ENCODE measurements around the gene PUS10.
"Not testable (repeated sequence)": the region's sequence is repeated elsewhere in the genome, so short reads cannot be mapped to it uniquely, and the experiment has no call there.

PUS10 gene

DNA sequence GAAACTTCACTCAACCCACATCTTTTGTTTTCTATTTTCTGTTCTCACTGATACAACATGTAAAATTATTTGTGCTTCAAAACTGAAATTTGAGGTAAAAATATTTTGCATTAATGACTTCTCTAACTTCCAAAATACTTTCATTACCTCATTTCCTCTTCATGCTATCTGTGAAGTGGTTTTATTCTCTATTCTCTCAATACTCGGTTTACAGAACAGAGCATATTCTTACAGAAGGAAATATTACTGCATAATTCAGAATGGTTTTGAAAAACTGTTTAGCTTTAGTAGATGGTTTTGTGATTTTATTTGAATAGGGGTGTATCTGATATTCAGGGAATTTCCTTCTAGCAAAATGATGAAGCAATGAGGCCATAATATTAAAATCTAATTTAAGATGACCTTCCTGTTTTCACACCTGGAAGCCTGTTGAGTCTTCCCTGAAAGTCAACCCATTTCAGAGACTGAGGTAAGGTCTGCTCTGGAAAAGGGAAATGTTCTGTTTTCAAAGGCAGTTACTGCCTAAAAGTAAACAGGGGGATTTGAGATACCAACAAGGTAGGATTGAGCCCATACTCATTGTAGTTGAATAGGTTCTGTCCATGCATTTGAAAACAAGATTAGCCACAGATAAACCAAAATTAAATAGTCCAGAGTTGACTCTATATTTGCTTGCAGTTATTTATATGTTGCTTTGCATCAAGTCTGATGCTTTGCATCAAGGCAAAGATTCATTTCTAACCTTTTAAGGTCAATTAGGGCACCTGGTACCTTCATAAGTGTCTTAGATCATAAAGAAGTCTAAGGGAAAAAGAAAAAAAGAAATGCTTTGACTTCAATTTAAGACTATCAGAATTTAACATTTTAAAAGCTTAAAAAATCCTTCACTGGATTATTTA lies 51.3 kb downstream of the PUS10 start:
- no peak for FAIRE-seq

DNA sequence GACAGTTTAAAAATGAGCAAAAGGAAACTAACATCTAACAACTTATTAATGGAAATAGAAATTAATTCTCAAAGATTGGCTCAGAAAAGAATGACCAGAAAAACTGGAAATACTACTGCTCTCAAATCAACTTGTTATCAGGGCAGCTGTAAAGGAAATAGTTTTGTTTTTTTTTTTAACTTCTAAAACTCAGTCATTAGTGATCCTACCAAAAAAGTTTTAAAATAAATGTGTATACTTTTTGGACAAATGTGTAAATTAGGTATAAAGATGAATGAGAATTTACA lies 52.6 kb downstream of the PUS10 start:
- FAIRE-seq, result peak; percentile 46

DNA sequence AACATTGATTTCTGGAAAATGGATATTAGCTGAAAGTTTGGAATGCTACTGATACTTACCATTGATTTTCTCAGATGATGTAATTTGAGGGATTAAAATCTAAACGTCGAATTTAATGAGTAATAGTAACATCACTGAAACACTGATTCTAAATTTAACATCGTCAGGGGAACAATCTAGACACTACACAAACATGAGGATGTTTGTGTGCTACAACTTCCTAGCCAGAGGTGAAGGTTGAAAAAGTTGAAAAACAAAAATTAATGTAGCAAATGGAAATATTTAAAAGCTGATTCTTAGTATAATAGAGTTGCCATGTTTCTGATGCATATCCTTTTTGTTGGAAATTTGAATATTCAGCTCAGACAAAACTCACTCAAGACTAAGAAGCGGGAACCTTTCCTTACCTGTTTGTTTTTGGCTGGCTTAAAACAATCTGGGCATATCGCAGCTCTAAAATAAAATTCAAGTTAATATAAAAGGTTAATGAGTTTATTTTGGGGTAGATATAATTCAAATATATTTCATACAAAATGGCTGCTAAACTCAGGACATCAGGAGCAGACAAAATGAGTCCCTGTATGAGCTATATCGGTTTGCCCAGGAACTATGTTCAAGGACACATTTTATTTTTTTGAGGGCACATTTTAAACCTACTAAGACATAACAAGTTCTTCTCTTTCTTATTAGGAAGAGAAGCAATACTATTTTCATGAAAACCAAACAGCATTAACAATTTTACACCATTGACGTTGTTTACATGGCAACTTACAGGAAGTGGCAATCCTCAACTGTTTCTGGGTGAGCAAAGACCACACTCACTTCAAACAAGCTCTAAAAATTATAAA lies 53.2 kb downstream of the PUS10 start:
- no peak for FAIRE-seq

DNA sequence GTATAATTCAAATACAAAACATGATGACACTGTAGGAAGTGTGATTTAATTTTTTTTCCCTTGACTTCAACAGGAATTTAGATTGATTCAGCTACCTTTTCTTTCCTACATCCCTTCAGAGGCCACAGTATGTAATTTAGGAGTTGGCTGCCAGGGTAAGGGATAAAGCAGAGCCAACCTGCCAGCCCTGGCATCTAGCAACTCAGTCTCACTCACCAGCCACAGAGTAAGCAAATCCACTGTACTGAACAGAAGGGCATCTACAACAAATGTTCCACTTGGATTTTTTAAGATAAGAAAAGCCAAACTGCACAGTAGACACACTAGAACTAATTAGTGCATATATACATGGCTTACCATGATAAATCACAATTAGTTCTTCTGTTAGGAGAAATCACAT lies 54.9 kb downstream of the PUS10 start:
- FAIRE-seq, result no peak

DNA sequence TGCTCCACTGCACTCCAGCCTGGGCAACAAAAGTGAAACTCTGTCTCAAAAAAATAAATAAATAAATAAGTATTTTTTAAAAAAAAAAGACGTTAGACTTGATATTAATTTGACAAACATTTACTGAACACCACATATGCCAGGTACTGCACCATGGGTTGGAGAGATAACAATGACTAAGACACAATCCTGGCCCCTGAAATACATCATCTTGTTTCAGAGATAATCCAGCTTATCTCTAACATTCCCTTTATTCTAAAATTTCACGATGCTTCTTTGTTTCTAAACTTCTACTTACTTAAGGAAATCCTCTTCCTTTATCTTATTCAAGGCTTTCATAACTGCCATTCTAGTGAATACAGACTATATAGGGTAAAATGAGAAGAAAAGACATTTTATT lies 55.5 kb downstream of the PUS10 start:
- FAIRE-seq, result no peak

DNA sequence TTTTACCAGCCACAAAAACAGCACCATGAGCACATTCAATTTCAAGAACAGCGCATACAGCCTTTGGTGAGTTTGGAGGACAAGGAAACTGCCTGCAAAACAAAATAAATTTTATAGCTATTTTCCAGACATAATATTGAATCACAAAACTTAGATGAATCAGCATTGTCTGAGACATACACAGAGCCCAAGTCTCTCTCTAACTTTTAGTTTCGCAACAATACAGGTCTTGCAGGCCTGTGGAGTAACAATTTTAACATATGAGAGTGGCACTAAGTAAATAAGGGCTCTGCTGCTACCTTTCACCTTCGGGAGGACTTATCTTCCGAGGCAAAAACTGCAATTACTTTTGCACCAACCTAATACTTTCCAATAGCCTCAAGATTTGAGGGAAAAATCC lies 56.6 kb downstream of the PUS10 start:
- FAIRE-seq, result peak; percentile 26

DNA sequence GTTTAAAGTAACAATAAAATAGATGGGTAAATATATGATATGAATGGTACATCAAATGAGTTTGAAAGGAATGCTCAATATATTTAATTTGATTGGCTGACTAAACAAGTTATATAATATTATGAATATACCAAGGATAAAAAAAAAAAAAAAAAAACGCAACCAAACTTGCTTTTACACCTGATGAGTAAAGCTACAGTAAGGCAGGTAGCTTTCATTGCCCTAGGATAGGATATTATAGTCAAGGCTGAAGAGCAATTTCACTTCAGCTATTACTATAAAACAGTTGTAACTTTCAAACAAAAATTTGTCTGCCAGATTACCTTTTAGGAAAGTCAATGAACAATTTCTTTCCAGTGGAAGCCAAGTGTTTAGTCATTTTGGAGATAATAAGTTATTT lies 57.3 kb downstream of the PUS10 start:
- FAIRE-seq, result no peak

DNA sequence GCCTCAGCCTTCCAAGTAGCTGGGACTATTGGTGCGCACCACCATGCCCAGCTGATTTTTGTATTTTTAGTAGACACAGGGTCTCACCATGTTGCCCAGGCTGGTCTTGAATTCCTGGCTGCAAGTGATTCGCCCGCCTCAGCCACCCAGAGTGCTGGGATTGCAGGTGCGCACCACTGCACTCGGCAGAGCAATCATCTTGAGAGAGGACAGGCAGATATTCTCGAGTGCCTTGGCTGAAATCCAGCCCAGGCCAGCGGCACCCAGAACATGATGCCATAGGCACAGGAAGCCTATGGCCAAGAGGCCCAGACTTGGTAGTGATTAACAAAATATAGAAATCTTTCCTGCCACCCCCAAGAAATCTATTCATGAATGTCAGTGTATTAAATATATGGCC lies 58.6 kb downstream of the PUS10 start:
- no peak for FAIRE-seq

DNA sequence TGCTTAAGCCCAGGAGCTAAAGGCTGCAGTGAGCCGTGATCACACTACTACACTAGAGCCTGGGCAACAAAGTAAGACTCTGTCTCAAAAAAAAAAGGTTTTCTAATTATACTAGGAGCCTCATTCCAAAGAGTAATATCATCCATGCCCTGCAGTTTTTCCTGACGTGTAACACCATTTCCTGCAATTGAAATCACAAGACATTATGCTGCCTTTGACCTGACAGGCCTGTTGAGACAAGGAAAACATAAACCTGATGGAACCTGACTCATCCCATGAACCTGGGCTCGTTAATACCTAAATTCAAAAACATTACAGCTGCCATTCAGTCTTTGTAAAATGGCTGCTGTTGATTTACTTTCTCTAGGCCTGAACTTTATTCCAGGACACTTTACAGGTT lies 59.3 kb downstream of the PUS10 start:
- no peak for FAIRE-seq

DNA sequence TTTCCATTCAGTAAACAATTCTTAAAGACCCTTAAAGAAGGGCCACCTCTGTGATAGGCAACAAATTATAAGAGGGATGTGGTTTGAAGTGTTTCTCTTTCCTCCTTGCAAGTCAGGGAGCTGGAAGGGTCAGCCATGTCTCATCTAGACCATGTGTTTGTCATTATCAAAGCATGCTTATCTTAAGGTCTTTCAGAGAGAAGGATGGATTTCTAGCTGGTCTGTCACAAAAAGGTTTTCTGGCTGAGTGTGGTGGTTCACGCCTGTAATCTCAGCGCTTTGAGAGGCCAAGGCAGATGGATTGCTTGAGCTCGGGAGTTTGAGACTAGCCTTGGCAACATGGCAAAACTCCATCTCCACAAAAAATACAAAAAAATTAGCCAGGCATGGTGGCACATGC lies 59.7 kb downstream of the PUS10 start:
- FAIRE-seq, result no peak

DNA sequence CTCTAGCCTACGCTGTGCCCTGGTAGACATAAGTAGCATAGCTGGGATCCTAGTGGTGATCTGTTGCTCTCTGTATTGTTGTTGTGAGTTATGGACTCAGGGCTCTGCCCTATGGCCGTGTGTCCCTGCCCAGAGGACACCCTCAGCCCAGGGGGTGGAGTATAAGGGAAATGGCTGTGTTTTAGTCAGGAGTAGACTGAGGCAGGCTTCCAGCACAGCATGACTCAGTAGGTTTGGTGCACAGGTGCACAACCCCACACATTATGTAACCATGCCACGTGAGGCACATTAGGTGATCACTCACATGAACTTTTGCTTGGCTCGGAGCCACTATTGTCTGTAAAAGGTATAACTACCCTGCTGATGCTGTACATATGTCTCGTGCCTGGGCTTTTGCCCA lies 60.4 kb downstream of the PUS10 start:
- FAIRE-seq, result no peak

DNA sequence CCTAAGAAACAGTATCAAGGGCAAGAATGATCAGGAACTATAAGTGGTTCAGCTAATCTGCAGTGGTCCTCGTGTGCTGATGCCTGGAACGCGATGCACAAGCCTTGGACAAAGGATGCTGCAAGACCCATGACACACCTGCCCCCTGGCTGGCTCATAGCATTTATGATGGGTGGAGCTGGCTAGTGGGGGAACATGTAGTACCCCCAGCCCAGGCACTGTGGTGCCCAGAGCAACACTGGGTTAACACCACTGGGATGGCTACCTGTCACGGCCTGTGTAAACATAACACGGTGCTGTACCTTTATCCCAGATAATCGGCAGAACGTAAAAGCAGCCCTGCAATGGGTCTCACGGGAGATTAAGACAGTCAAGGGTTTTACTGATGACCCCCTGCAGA lies 60.8 kb downstream of the PUS10 start:
- no peak for FAIRE-seq

DNA sequence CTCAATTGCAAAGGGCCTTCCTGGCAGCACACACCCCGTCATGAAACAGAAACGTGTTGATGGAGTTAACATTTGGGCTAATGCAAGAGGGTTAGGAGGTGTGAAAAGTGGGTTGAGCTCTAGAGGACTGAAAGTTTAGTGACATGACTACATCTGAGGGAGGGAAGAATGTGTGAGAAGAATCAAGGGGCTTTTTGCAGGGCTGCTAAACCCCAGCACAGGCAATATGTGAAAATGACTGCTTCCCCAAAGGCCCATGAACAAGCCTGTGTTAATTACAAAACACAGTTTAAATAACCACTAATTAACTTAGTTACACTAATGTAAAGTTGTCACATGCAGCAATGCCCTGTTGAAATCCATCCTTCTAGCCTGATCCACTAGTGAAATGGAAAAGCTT lies 63.9 kb downstream of the PUS10 start:
- FAIRE-seq, result no peak

DNA sequence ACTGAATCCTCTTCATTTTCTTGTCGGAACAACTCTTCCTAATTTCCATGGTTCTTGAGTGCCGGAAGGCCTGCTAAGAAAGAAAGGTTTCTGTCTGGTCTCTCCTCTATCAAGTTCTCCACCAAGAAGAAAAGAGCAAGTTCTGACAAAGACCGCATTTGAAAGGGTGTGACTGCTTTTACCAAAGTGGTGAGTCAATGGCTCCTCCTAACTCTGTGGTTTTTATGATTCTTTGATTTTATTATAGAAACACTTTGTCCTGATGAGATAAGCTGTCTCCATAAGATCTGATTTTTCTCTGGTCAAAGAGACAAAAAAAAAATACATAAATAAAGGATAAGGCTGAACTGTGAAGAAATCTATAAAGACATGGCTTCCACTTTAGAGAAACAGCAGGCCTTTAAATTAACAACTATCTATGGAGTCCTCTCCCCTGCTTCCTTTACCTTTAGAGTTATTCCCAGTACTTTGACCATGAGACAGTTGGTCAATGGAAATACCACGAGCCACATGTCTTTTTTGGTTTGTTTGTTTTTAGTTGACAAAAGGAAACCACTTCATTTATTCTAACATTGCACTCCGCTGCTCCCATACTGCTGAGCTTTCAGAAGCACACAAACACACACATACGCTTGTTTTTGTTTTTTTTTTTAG lies 69.0 kb downstream of the PUS10 start:
- no peak for FAIRE-seq

DNA sequence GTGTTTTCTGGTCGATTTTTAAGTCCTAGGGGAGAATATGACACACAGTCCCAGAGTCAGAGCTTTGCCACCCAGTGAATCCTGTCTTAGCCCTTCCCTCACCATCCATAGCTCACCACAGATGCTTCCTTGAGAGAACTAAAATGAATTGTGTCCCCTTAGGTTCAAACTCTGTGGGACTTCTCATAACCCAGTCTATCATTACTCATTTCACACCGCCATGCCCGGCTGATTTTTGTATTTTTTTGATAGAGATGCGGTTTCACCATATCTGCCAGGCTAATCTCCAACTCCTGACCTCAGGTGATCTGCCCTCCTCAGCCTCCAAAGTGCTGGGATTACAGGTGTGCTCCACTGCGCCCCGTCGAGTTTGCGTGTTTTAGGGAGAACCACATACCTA lies 69.9 kb downstream of the PUS10 start:
- no peak for FAIRE-seq

DNA sequence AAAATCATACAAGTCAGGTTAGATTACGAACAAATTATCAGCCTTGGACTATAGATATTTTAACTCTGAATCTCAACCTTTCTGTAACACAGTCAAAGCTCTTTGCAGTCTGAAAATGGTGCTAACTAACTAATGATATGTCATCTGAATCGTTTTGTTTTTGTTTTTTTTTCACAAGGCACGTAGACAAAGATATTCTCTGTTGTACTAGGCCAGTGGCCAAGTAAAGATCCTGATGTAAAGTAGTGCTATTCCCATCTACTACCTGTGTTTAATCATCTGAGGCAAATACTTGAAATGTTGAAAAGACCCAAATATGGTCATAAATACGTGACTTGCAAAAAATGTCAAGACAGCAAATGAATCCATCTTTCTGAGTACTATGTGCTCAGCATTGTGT lies 71.0 kb downstream of the PUS10 start:
- FAIRE-seq, result no peak

DNA sequence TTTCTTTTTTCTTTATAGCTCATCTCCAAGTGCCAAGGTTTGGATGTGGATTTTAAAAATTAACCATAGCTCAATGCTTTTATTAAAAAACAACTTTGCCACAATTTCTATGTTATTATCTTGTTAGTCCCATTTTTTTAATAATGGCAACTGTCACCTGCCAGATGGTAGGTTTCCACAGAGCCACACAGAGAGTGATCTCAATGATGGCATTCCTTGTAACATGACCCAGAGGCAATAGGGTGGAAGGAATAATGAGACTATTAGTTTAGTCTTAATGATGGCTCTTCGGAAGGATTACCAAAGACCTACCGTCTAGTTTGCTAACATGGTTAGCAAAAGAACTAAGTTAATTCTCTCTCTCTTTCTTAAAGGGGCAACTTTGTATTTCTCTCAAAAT lies 72.7 kb downstream of the PUS10 start:
- FAIRE-seq, result no peak

DNA sequence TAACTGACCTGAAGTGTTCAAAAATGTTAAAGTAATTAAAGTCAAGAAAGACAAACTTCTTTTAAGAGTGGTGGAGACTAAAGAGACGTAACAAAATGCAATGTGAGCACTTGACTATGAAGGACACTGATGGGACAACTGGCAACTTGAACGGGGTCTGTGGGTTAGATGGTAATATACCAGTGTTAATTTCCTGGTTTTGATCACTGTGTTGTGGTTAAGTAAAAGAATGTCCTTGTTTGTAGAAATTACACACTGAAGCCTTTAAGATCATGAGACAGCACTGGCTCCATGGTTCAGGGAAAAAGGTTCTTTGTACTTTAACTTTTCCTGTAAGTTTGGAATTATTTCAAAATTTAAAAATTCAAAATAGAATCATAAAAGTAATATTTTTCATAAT lies 78.4 kb downstream of the PUS10 start:
- no peak for FAIRE-seq

DNA sequence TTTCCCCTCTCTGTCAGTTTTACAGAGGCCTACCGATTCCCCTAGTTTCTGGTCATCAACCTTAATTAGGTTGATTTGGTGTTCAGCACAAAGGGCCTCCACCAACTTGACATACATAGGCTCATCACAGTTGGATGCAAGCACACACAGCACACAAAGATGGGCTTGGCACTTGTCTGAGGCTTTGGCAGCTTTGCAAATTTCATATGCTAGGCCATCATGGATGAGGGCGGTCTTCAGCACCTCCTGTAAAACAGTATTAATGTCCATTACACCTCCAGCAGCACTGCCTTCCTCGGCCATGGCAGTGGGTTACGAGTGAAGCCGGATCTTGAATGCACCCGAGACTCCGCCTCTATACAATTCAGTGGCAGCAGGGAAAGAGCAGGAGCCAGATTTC lies 79.8 kb downstream of the PUS10 start:
- FAIRE-seq, result no peak

DNA sequence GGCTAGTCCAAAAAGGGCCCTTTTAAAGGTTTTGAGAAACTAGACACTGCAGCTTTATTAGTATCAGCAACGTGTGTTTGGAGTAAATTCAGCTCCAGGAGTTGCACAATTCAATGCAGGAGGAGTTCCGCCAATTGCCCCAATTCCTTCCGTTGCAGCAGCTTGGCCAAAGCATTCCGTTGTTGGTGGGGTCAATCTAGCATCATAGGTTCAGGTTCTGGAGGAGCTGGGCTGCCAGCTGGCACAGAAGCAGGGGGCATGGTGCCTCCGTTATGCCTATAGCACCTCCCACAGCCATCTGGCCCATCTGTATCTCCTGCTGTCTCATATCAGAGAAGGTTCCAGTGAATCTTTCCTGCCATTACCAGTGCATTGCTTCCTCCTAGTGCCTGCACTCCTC lies 81.3 kb downstream of the PUS10 start:
- no peak for FAIRE-seq

DNA sequence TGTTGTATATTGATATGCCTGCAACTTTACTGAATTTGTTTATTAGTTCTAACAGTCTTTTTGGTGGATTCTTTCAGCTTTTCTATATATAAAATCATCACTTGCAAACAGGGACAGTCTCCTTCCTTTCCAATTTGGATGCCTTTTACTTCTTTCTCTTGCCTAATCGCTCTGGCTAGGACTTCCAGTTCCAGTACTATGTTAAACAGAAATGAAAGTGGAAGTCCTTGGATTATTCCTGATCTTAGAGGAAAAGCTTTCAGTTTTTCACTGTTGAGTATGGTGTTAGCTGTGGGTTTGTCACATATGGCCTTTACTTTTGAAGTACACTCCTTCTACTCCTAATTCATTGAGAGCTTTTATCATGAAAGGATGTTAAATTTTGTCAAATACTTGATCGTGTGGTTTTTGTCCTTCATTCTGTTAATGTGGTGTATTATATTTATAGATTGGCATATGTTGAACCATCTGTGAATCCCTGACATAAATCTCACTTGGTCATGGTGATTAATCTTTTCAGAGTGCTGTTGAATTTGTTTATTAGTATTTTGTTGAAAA lies 83.8 kb downstream of the PUS10 start:
- no peak for FAIRE-seq

DNA sequence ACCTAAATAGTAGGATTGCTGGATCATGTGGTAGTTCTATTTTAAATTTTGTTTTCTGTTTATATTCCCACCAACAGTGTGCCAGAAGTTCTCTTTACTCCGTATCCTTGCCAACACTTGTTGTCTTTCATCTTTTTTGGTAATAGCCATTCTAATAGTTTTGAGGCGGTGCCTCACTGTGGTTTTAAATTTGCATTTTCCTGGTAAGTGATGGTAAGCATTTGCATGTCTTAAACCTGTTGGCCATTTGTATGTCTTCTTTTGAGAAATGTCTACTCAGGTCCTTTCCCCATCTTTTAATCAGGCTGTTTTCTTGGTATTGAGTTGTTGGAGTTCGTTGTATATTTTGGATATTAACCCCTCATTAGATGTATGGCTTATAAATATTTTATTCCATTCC lies 85.1 kb downstream of the PUS10 start:
- FAIRE-seq, result no peak

DNA sequence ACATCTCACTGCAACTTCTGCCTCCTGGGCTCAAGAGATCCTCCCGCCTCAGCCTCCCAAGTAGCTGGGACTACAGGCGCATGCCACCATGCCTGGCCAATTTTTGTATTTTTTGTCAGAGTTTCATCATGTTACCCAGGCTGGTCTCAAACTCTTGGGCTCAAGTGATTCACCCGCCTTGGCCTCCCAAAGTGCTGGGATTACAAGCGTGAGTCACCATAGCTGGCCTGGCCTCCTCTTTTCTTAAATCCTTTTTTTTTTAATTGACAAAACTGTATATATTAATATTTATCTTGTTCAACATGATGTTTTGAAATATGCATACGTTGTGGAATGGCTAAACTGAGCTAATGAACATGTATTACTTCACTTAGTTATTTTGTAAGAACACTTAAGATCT lies 86.0 kb downstream of the PUS10 start:
- FAIRE-seq, result not testable (repeated sequence)

Data from endometrium (tissue), 2 donors.